HCT116 (cell line): ENCODE data around the gene MLLT6.

Experiments used
- CEBPB ChIP-seq: IDR thresholded peaks from 2 replicates; pipeline ENCODE4 v1.6.1; 2012; ENCODE audit warnings: low read depth
- EGR1 ChIP-seq: IDR thresholded peaks from 2 replicates; pipeline ENCODE4 v1.6.1; 2012; ENCODE audit warnings: low read depth
- EZH2 ChIP-seq: fragments of 200-600 bp; sonication (generic); IDR thresholded peaks from 2 replicates; pipeline ENCODE4 v1.6.1; 2017; ENCODE audit warnings: antibody characterized with exemption, mixed run types
- EZH2phosphoT487 ChIP-seq: fragments of 200-600 bp; IDR thresholded peaks from 2 replicates; pipeline ENCODE4 v1.6.1; 2018; ENCODE audit warnings: antibody characterized with exemption, borderline replicate concordance
- POLR2A ChIP-seq: IDR thresholded peaks from 2 replicates; pipeline ENCODE4 v1.7.0; 2011; ENCODE audit warnings: borderline replicate concordance; ENCODE audit not compliant: insufficient read depth, insufficient read length; ENCODE audit errors: extremely low read depth
- POLR2AphosphoS5 ChIP-seq: IDR thresholded peaks from 2 replicates; pipeline ENCODE4 v1.6.1; 2011; ENCODE audit warnings: mild to moderate bottlenecking, low read depth, low read length, moderate library complexity
- RAD21 ChIP-seq: IDR thresholded peaks from 2 replicates; pipeline ENCODE4 v1.6.1; 2012; ENCODE audit warnings: low read depth, mild to moderate bottlenecking
- SIN3A ChIP-seq: IDR thresholded peaks from 2 replicates; pipeline ENCODE4 v1.6.1; 2012; ENCODE audit warnings: low read depth
- SP1 ChIP-seq: IDR thresholded peaks from 2 replicates; pipeline ENCODE4 v1.6.1; 2012; ENCODE audit warnings: low read depth
- SRF ChIP-seq: IDR thresholded peaks from 2 replicates; pipeline ENCODE4 v1.6.1; 2012; ENCODE audit warnings: low read depth
- ZFX ChIP-seq: fragments of 450-650 bp; IDR thresholded peaks from 2 replicates; pipeline ENCODE4 v1.6.1; 2017
- ZNF274 ChIP-seq: fragments of 200-500 bp; sonication (Bioruptor generic); IDR thresholded peaks from 2 replicates; pipeline ENCODE4 v1.6.1; 2014; ENCODE audit warnings: mild to moderate bottlenecking, low read depth, low read length, inconsistent platforms
- TF ChIP-seq, protein P1 (sequence below), 3 experiments: fragments of 200-600 bp in 1 of 3; sonication (generic) in 1 of 3; IDR thresholded peaks in 2 of 3; conservative IDR thresholded peaks in 1 of 3; 2 replicates each; pipeline ENCODE4 v1.5.1; 2012 to 2017; ENCODE audit warnings: low read depth in 2 of 3, low read length in 2 of 3, antibody characterized with exemption in 1 of 3, borderline replicate concordance in 1 of 3, control low read depth in 1 of 3, mild to moderate bottlenecking in 1 of 3, mixed read lengths in 1 of 3, mixed run types in 1 of 3, moderate library complexity in 1 of 3; ENCODE audit not compliant: insufficient read depth in 1 of 3
- TF ChIP-seq, protein P2 (sequence below): IDR thresholded peaks from 2 replicates; pipeline ENCODE4 v1.6.1; 2012

DNA sequence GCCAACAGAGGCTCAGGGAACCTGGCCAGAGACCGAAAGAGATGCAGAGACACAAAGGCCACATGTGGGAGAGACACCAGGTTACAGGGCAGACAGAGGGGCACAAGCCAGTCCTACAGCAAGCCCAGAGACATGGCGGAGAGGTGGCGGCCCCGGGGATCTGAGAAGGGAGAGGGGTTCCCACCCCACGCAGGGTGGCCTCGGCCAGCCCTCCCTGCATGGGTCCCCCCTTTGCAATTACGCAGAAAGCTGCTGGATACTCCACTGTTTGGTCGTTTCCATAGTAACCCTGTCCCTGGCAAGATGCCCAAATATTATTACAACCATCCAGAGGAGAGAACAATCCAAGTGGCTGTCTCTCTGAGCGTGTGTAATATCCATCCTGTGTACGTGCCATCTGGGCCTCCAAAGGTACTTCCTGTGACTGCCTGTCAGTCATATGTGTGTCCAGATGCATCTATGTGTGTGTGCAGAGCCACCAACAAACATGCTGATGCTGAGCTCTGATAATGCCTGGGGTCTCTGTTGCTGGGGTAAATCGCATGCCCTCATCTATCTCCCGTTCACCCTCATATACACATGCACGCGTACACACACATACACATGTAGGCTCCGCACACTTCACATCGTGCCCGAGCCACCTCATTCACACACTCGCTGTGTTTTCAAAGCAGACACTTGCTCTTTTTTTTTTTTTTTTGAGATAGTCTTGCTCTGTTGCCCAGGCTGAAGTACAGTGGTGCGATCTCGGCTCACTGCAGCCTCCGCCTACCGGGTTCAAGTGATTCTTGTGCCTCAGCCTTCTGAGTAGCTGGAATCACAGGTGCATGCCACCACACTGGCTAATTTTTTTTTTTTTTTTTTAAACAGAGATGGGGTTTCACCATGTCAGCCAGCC is 37.6 kb downstream of the MLLT6 start:
- TF ChIP-seq, protein P1, sequence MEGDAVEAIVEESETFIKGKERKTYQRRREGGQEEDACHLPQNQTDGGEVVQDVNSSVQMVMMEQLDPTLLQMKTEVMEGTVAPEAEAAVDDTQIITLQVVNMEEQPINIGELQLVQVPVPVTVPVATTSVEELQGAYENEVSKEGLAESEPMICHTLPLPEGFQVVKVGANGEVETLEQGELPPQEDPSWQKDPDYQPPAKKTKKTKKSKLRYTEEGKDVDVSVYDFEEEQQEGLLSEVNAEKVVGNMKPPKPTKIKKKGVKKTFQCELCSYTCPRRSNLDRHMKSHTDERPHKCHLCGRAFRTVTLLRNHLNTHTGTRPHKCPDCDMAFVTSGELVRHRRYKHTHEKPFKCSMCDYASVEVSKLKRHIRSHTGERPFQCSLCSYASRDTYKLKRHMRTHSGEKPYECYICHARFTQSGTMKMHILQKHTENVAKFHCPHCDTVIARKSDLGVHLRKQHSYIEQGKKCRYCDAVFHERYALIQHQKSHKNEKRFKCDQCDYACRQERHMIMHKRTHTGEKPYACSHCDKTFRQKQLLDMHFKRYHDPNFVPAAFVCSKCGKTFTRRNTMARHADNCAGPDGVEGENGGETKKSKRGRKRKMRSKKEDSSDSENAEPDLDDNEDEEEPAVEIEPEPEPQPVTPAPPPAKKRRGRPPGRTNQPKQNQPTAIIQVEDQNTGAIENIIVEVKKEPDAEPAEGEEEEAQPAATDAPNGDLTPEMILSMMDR (IDR thresholded peaks at IDR 0.05 in 2 of 3, conservative IDR thresholded peaks at IDR 0.05 in 1 of 3; ENCODE audit: borderline replicate concordance in 1 of 3, insufficient read depth in 1 of 3, low read depth in 2 of 3, low read length in 2 of 3), result no peak
- TF ChIP-seq SRF (no peak), EZH2 (no peak), EGR1 (no peak), EZH2phosphoT487 (no peak), SP1 (no peak), POLR2A (no peak), ZFX (no peak), CEBPB (no peak), SIN3A (no peak), RAD21 (no peak), POLR2AphosphoS5 (no peak), ZNF274 (no peak)
- TF ChIP-seq, protein P2, sequence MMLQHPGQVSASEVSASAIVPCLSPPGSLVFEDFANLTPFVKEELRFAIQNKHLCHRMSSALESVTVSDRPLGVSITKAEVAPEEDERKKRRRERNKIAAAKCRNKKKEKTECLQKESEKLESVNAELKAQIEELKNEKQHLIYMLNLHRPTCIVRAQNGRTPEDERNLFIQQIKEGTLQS, result no peak
